Colonic mucosa (tissue), 4 donors: ENCODE measurements around the gene SLC22A17. TPM values are rescaled to one million over a fixed set of nuclear protein-coding genes. Genes with fewer than 3 reads are reported as not detected.

Experiments
- DNase-seq: peaks from one replicate; pipeline ENCODE4 v3.0.0-alpha.2; 2020
- H3K27ac ChIP-seq: fragments of 200-600 bp; one replicate; pipeline ENCODE4 v1.8.0; 2021
- H3K27me3 ChIP-seq: fragments of 200-600 bp; one replicate; pipeline ENCODE4 v1.8.0; 2021
- H3K36me3 ChIP-seq: fragments of 200-600 bp; one replicate; pipeline ENCODE4 v1.8.0; 2021
- H3K4me1 ChIP-seq: fragments of 200-600 bp; one replicate; pipeline ENCODE4 v1.8.0; 2021; ENCODE audit warnings: mild to moderate bottlenecking
- H3K4me3 ChIP-seq: fragments of 200-600 bp; one replicate; pipeline ENCODE4 v1.8.0; 2021
- H3K9ac ChIP-seq, 2 donors: one replicate each; pipeline ENCODE4 v1.7.0; 2013; ENCODE audit warnings: control low read depth in 2 of 2, low read depth in 2 of 2, low read length in 2 of 2
- H3K9me3 ChIP-seq: fragments of 200-600 bp; one replicate; pipeline ENCODE4 v1.8.0; 2021
- CTCF ChIP-seq: fragments of 200-600 bp; IDR thresholded peaks from one replicate; pipeline ENCODE4 v1.8.0; 2022; ENCODE audit warnings: antibody characterized with exemption, mild to moderate bottlenecking
- intact Hi-C: fragments of 100-400 bp; cut with DNase I; formaldehyde crosslinking; loops from one replicate; pipeline ENCODE4 v1.14.1; 2022
- total RNA-seq, 2 donors: library from RNA; stranded (reverse); fragmentation: NEBNext Ultra II Directional in 1 of 2; extraction: Animal tissue kit (Norgen Biotek cat#: 25700) in 1 of 2; gene quantifications; one replicate each; pipeline ENCODE4 v1.2.1, GENCODE V29; 2021
- donor health status: healthy.
- donor health status: DM: no; HTN: no; CAD: no.
- donor health status: DM: no; HTN: no; CAD: no.

SLC22A17 gene
- total RNA-seq, 2 donors from 2014 or later: 3.9 to 6.7 TPM

- no peak for DNase-seq
- intact Hi-C loops: no loop called here
- Histone ChIP-seq H3K4me3 (no peak overlapping the region), H3K4me1 (no peaks in the 10 kb centered on the region), H3K9ac (no peak overlapping the region), H3K27ac (no peak overlapping the region), H3K36me3 (no peaks in the 10 kb centered on the region), H3K9me3 (no peaks in the 10 kb centered on the region), H3K27me3 (no peaks in the 10 kb centered on the region)
- no peak for TF ChIP-seq CTCF
Measured at GRCh38 chr14:23377198-23377550, 24.5 kb upstream of the SLC22A17 start.

- Histone ChIP-seq H3K9me3 (no peaks in the 10 kb centered on the region), H3K36me3 (no peaks in the 10 kb centered on the region), H3K27ac (no peak within 1 kb of the TSS), H3K4me3 (no peak within 1 kb of the TSS), H3K9ac (no peak within 1 kb of the TSS), H3K4me1 (no peaks in the 10 kb centered on the region), H3K27me3 (no peaks in the 10 kb centered on the region)
- no peak for TF ChIP-seq CTCF
- no peak for DNase-seq
- intact Hi-C loops: no loop called here
Measured at GRCh38 chr14:23376482-23377197, 24.0 kb upstream of the SLC22A17 start, which contains the start of gene CMTM5. Gene CMTM5 (plus strand): TSS chr14:23377046. CDS start chr14:23377252, 206 bp downstream.

GRCh38 chr14:23375527-23376251 lies 23.0 kb upstream of the SLC22A17 start:
- Histone ChIP-seq H3K36me3 (no peaks in the 10 kb centered on the region), H3K27me3 (no peaks in the 10 kb centered on the region), H3K9me3 (no peaks in the 10 kb centered on the region), H3K27ac (no peak overlapping the region), H3K4me3 (no peak overlapping the region), H3K9ac (no peak overlapping the region), H3K4me1 (no peaks in the 10 kb centered on the region)
- intact Hi-C loops: no loop called here
- TF ChIP-seq CTCF: no peak
- DNase-seq: no peak

GRCh38 chr14:23373041-23373440 lies 20.4 kb upstream of the SLC22A17 start:
- intact Hi-C loops: no loop called here
- Histone ChIP-seq H3K27ac (no peak overlapping the region), H3K27me3 (no peaks in the 10 kb centered on the region), H3K9ac (no peak overlapping the region), H3K9me3 (no peaks in the 10 kb centered on the region), H3K4me1 (no peaks in the 10 kb centered on the region), H3K4me3 (no peak overlapping the region), H3K36me3 (no peaks in the 10 kb centered on the region)
- DNase-seq: no peak
- no peak for TF ChIP-seq CTCF

GRCh38 chr14:23372509-23372908 lies 19.8 kb upstream of the SLC22A17 start, which contains the start of gene IL25:
Gene IL25 (plus strand): TSS chr14:23372809.
- Histone ChIP-seq H3K9ac (no peak within 1 kb of the TSS), H3K27me3 (no peaks in the 10 kb centered on the region), H3K4me1 (no peaks in the 10 kb centered on the region), H3K4me3 (no peak within 1 kb of the TSS), H3K9me3 (no peaks in the 10 kb centered on the region), H3K36me3 (no peaks in the 10 kb centered on the region), H3K27ac (no peak within 1 kb of the TSS)
- TF ChIP-seq CTCF: no peak
- intact Hi-C loops: no loop called here
- no peak for DNase-seq
